Gastroesophageal sphincter (tissue), 3 donors: Measurements from ENCODE around the gene RTF1.

Source experiments
- EP300 ChIP-seq: sonication (generic); formaldehyde crosslinking; IDR thresholded peaks from one replicate; pipeline ENCODE4 v1.6.1; 2017; ENCODE audit warnings: antibody characterized with exemption, mild to moderate bottlenecking
- POLR2AphosphoS5 ChIP-seq: sonication (generic); formaldehyde crosslinking; IDR thresholded peaks from one replicate; pipeline ENCODE4 v1.6.1; 2017; ENCODE audit warnings: antibody characterized with exemption
- TF ChIP-seq, protein P1 (sequence below), 4 experiments: fragments of 200-600 bp in 2 of 4; fragments of 450-650 bp in 2 of 4; sonication (generic) in 1 of 4; IDR thresholded peaks; one replicate each; pipeline ENCODE4 v1.5.1; 2017 to 2019; ENCODE audit warnings: antibody characterized with exemption in 4 of 4, mild to moderate bottlenecking in 2 of 4, moderate library complexity in 2 of 4

DNA sequence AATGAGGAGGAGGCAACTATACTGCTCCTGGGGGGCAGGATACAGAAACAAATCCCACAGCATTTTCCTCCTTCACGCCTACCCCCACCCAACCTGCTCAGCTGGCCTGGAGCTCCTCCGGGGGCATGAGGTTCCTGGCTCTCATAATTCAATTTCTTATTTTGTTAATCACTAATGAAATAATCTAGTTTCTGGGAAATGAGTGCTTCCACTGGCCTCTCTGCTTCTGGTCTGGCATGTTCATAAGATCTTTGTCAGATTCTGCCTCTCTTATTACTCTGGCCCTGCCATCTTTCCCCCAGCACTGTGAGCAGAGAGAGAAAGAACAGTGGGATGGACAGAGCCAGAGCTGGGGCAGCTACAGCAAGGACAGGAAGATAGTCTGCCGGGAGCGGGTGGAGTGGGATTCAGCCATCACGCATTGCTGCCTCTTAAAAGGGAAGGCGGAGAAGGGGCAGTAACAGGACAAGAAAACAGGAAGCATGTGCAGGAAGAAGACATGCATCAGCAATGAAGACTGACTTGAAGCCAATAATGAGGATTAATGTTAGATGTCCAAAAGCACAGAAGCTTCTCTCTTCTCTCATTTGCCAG, 113.6 kb downstream of the RTF1 start:
- TF ChIP-seq, protein P1, sequence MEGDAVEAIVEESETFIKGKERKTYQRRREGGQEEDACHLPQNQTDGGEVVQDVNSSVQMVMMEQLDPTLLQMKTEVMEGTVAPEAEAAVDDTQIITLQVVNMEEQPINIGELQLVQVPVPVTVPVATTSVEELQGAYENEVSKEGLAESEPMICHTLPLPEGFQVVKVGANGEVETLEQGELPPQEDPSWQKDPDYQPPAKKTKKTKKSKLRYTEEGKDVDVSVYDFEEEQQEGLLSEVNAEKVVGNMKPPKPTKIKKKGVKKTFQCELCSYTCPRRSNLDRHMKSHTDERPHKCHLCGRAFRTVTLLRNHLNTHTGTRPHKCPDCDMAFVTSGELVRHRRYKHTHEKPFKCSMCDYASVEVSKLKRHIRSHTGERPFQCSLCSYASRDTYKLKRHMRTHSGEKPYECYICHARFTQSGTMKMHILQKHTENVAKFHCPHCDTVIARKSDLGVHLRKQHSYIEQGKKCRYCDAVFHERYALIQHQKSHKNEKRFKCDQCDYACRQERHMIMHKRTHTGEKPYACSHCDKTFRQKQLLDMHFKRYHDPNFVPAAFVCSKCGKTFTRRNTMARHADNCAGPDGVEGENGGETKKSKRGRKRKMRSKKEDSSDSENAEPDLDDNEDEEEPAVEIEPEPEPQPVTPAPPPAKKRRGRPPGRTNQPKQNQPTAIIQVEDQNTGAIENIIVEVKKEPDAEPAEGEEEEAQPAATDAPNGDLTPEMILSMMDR (IDR thresholded peaks at IDR 0.05): no peak
- TF ChIP-seq POLR2AphosphoS5: no peak
- TF ChIP-seq EP300: no peak
